ENCODE measurements around the gene MTCL1. TPM values are rescaled to one million over a fixed set of nuclear protein-coding genes. Genes with fewer than 3 reads are reported as not detected.

The MTCL1 gene
- total RNA-seq, 4 donors from 2014 or later: 12.3 to 35.9 (median 26.1) TPM

GRCh38 chr18:8821083-8821465, 115.7 kb downstream of the MTCL1 start:
- in situ Hi-C loops (cut with MboI; ENCODE audit: low pct_ligation_motif_present in 1 of 4, low pct_unique_long_range_greater_than_20kb in 1 of 4, low sequenced_read_pairs in 3 of 4): no loop called here

GRCh38 chr18:8821531-8821930, 116.2 kb downstream of the MTCL1 start:
- 43 to 47% methylated on average over 1 of the region's 1 CpG for WGBS, 2 donors (ENCODE audit: low coverage in 1 of 2)
- intact Hi-C loops (cut with DNase I; ENCODE audit: low total_unique reads): no loop called here

More at GRCh38 chr18:8821083-8821465, 115.7 kb downstream of the MTCL1 start:
- WGBS, 2 donors (ENCODE audit: low coverage in 1 of 2): 66% methylated on average over 3 of the region's 3 CpGs; no CpG with 5 or more reads in 1 of the 2 donors
- no peaks in the 10 kb centered on the region for H3K4me1 ChIP-seq
- H3K27ac ChIP-seq: peak overlapping the region in 1 of 4 donors; percentile 14
- H3K9me3 ChIP-seq: no peaks in the 10 kb centered on the region
- intact Hi-C loops (cut with DNase I; ENCODE audit: low total_unique reads): no loop called here
- no peak for TF ChIP-seq CTCF (IDR thresholded peaks at IDR 0.05)
- TF ChIP-seq POLR2AphosphoS5 (IDR thresholded peaks at IDR 0.05): no peak
- no peak for TF ChIP-seq EP300 (IDR thresholded peaks at IDR 0.05; ENCODE audit: low read depth)
- no peak for TF ChIP-seq POLR2A (IDR thresholded peaks at IDR 0.05)
- DNase-seq: no peak
- H3K36me3 ChIP-seq: no peaks in the 10 kb centered on the region
- no peak overlapping the region for H3K4me3 ChIP-seq
- peaks cover 10% of the 10 kb centered on the region for H3K27me3 ChIP-seq

GRCh38 chr18:8822643-8823042, 117.3 kb downstream of the MTCL1 start:
- TF ChIP-seq CTCF (IDR thresholded peaks at IDR 0.05): no peak
- TF ChIP-seq EP300 (IDR thresholded peaks at IDR 0.05; ENCODE audit: low read depth): no peak
- no peak for TF ChIP-seq POLR2AphosphoS5 (IDR thresholded peaks at IDR 0.05)
- no peak for TF ChIP-seq POLR2A (IDR thresholded peaks at IDR 0.05)
- DNase-seq: no peak
- in situ Hi-C loops (cut with MboI; ENCODE audit: low pct_ligation_motif_present in 1 of 4, low pct_unique_long_range_greater_than_20kb in 1 of 4, low sequenced_read_pairs in 3 of 4): no loop called here
- 38 to 55% methylated on average over 1 to 10 of the region's 10 CpGs for WGBS, 2 donors (ENCODE audit: low coverage in 1 of 2)
- H3K4me1 ChIP-seq: no peaks in the 10 kb centered on the region
- H3K4me3 ChIP-seq: no peak overlapping the region
- no peak overlapping the region for H3K27ac ChIP-seq
- H3K27me3 ChIP-seq: peaks cover 8% of the 10 kb centered on the region
- no peaks in the 10 kb centered on the region for H3K9me3 ChIP-seq
- intact Hi-C loops (cut with DNase I; ENCODE audit: low total_unique reads): no loop called here
- no peaks in the 10 kb centered on the region for H3K36me3 ChIP-seq

More at GRCh38 chr18:8821531-8821930, 116.2 kb downstream of the MTCL1 start:
- Histone ChIP-seq H3K27me3 (peaks cover 10% of the 10 kb centered on the region), H3K4me3 (no peak overlapping the region), H3K4me1 (no peaks in the 10 kb centered on the region), H3K36me3 (no peaks in the 10 kb centered on the region), H3K9me3 (no peaks in the 10 kb centered on the region), H3K27ac (no peak overlapping the region)
- no peak for DNase-seq
- in situ Hi-C loops (cut with MboI; ENCODE audit: low pct_ligation_motif_present in 1 of 4, low pct_unique_long_range_greater_than_20kb in 1 of 4, low sequenced_read_pairs in 3 of 4): no loop called here
- no peak for TF ChIP-seq EP300 (IDR thresholded peaks at IDR 0.05; ENCODE audit: low read depth)
- no peak for TF ChIP-seq POLR2AphosphoS5 (IDR thresholded peaks at IDR 0.05)
- no peak for TF ChIP-seq CTCF (IDR thresholded peaks at IDR 0.05)
- no peak for TF ChIP-seq POLR2A (IDR thresholded peaks at IDR 0.05)

- Histone ChIP-seq H3K4me1 (no peaks in the 10 kb centered on the region), H3K27me3 (no peaks in the 10 kb centered on the region), H3K4me3 (no peak overlapping the region), H3K27ac (no peak overlapping the region), H3K9me3 (no peaks in the 10 kb centered on the region), H3K36me3 (no peaks in the 10 kb centered on the region)
- intact Hi-C loops (cut with DNase I; ENCODE audit: low total_unique reads): no loop called here
- no peak for DNase-seq
- in situ Hi-C loops (cut with MboI; ENCODE audit: low pct_ligation_motif_present in 1 of 4, low pct_unique_long_range_greater_than_20kb in 1 of 4, low sequenced_read_pairs in 3 of 4): no loop called here
- 64% methylated on average over 6 of the region's 6 CpGs; no CpG with 5 or more reads in 1 of the 2 donors for WGBS, 2 donors (ENCODE audit: low coverage in 1 of 2)
- TF ChIP-seq POLR2AphosphoS5 (IDR thresholded peaks at IDR 0.05): no peak
- no peak for TF ChIP-seq CTCF (IDR thresholded peaks at IDR 0.05)
- TF ChIP-seq POLR2A (IDR thresholded peaks at IDR 0.05): no peak
- no peak for TF ChIP-seq EP300 (IDR thresholded peaks at IDR 0.05; ENCODE audit: low read depth)
These were observed 118.2 kb downstream of the MTCL1 start for GRCh38 chr18:8823530-8823929.
